H1 (cell line): ENCODE results near the gene RNF126. TPM values are rescaled to one million over a fixed set of nuclear protein-coding genes. Genes with fewer than 3 reads are reported as not detected.
A peak's percentile ranks its signal among the peaks of the same experiment; 100 is the strongest.

Experiments
- SP1 ChIP-seq: IDR thresholded peaks from 2 replicates; pipeline ENCODE4 v1.6.1; 2011; ENCODE audit warnings: low read depth, low read length
- SRF ChIP-seq: IDR thresholded peaks from 2 replicates; pipeline ENCODE4 v1.6.1; 2011; ENCODE audit warnings: mild to moderate bottlenecking, low read depth, low read length, moderate library complexity
- YY1 ChIP-seq: IDR thresholded peaks from 2 replicates; pipeline ENCODE4 v1.6.1; 2011; ENCODE audit warnings: low read depth, mild to moderate bottlenecking, low read length
- polyA plus RNA-seq, 7 experiments: library from polyadenylated mRNA; depleted of rRNA in 3 of 7; stranded (reverse) in 5 of 7; unstranded in 2 of 7; fragments of >200 nt in 5 of 7; fragments of 200-250 nt in 2 of 7; gene quantifications; 1 replicate in 5 of 7; 2 replicates in 1 of 7; 4 replicates in 1 of 7; pipeline versions ENCODE4 v1.2.1 to v1.2.3, GENCODE V29; 2011 to 2013; ENCODE audit warnings: missing spikeins in 2 of 7, mixed read lengths in 2 of 7
- total RNA-seq: library from RNA; stranded (reverse); fragmentation: NEBNext Ultra II Directional; extraction: Animal tissue kit (Norgen Biotek cat#: 25700); gene quantifications from 2 replicates; pipeline ENCODE4 v1.2.1, GENCODE V29; 2021
- TF ChIP-seq, protein P1 (sequence below): IDR thresholded peaks from 2 replicates; pipeline ENCODE4 v1.6.1; 2012; ENCODE audit warnings: low read length, inconsistent platforms

Gene RNF126
- total and polyA plus RNA-seq, 2 of the 8 experiments (the other 6 are each of a cell fraction or from before 2014, with no cell fraction given), result 21.8 to 68.0 TPM

DNA sequence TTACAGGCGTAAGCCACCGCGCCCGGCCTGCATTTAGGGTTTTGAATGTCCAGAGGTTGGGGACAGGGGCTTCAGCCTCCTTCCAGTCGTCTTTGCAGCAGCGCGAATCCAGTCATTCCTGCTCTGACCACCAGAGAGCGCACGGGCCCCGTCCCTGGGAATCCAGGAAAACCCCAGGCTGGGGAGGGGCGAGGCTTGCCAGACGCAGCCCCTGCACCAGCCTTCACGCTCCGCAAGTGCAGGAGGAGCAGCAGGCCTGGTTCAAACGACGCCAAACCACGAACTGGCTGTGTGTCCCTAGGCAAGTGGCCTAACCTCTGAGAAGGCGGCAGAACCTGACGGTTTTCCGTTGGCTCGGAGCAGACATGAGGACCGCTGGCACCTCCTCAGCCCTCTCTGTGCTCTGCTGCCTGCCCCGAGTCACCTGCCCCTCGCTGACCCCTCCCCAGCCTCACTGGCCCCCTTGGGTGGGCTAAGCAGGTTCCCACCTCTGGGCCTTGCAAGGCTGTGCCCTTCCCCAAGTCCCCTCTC, 2.0 kb upstream of the RNF126 start (continued):
- TF ChIP-seq, protein P1, sequence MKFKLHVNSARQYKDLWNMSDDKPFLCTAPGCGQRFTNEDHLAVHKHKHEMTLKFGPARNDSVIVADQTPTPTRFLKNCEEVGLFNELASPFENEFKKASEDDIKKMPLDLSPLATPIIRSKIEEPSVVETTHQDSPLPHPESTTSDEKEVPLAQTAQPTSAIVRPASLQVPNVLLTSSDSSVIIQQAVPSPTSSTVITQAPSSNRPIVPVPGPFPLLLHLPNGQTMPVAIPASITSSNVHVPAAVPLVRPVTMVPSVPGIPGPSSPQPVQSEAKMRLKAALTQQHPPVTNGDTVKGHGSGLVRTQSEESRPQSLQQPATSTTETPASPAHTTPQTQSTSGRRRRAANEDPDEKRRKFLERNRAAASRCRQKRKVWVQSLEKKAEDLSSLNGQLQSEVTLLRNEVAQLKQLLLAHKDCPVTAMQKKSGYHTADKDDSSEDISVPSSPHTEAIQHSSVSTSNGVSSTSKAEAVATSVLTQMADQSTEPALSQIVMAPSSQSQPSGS, result no peak
- TF ChIP-seq SRF, result no peak
- TF ChIP-seq YY1, result 0 out of 2 replicates have a peak, but pooled peaks have one; percentile 8
- TF ChIP-seq SP1, result no peak
